GM12875 (cell line): ENCODE results near the gene CNTNAP2.
"Not testable (repeated sequence)": the region's sequence is repeated elsewhere in the genome, so short reads cannot be mapped to it uniquely, and the experiment has no call there.

Experiments
- H3K4me3 ChIP-seq: one replicate; pipeline ENCODE4 v1.5.1; 2011; ENCODE audit warnings: low read depth, low read length, control low read depth
- CTCF ChIP-seq: IDR thresholded peaks from 2 replicates; pipeline ENCODE4 v1.5.1; 2011; ENCODE audit warnings: low read depth, mild to moderate bottlenecking, control low read depth, inconsistent platforms, low read length, moderate library complexity, borderline replicate concordance; ENCODE audit not compliant: insufficient read depth

Gene CNTNAP2

GRCh38 chr7:148325208-148325607 is 2208.6 kb downstream of the CNTNAP2 start:
- H3K4me3 ChIP-seq = no peak overlapping the region
- TF ChIP-seq CTCF = no peak

GRCh38 chr7:148327379-148327778 is 2210.8 kb downstream of the CNTNAP2 start:
- no peak overlapping the region for H3K4me3 ChIP-seq
- no peak for TF ChIP-seq CTCF

- H3K4me3 ChIP-seq = no peak overlapping the region
- TF ChIP-seq CTCF = no peak
Observed at GRCh38 chr7:148328906-148329305, 2212.3 kb downstream of the CNTNAP2 start.

GRCh38 chr7:148330124-148330818 is 2213.7 kb downstream of the CNTNAP2 start:
- no peak overlapping the region for H3K4me3 ChIP-seq
- no peak for TF ChIP-seq CTCF

- TF ChIP-seq CTCF = no peak
- no peak overlapping the region for H3K4me3 ChIP-seq
Observed at GRCh38 chr7:148330822-148331221, 2214.2 kb downstream of the CNTNAP2 start.

GRCh38 chr7:148331456-148331855 is 2214.9 kb downstream of the CNTNAP2 start:
- H3K4me3 ChIP-seq = not testable (repeated sequence)

- H3K4me3 ChIP-seq = no peak overlapping the region
- TF ChIP-seq CTCF = no peak
Observed at GRCh38 chr7:148332191-148333186, 2215.9 kb downstream of the CNTNAP2 start.
